CD4-positive, alpha-beta T cell (primary cell): ENCODE data around the gene DDX52. TPM values are rescaled to one million over a fixed set of nuclear protein-coding genes. Genes with fewer than 3 reads are reported as not detected.
A peak's percentile ranks its signal among the peaks of the same experiment; 100 is the strongest.

Source experiments
- ATAC-seq: fragments of 200-7000 bp; cut with Tn5 transposase; one replicate; pipeline ENCODE4 v1.10.0; 2022; ENCODE audit warnings: mild to moderate bottlenecking; ENCODE audit not compliant: poor library complexity
- CTCF ChIA-PET: fragments of 350-600 bp; sonication (Branson Sonifier 250); formaldehyde crosslinking; loops from one replicate; lab custom pipeline; 2021; ENCODE audit warnings: antibody characterized with exemption, inconsistent platforms; lab: Charles Lee
- POLR2A ChIA-PET: fragments of 350-600 bp; sonication (Branson Sonifier 250); formaldehyde crosslinking; loops from one replicate; lab custom pipeline; 2021; ENCODE audit warnings: antibody characterized with exemption, inconsistent platforms; lab: Charles Lee
- DNase-seq, 14 experiments: peaks; one replicate each; pipeline ENCODE4 v3.0.0-alpha.2; 2013 to 2020; ENCODE audit warnings: mixed read lengths in 2 of 14
- H3K27ac ChIP-seq, 2 donors: one replicate each; pipeline versions ENCODE4 v1.5.1 to v1.7.0; 2013; ENCODE audit warnings: low read length in 2 of 2, low read depth in 1 of 2, mild to moderate bottlenecking in 1 of 2
- H3K27me3 ChIP-seq, 2 experiments: 1 replicate in 1 of 2; 2 replicates in 1 of 2; pipeline versions ENCODE4 v1.6.1 to v1.7.0; 2013; ENCODE audit warnings: low read length in 2 of 2, control low read depth in 1 of 2, mild to moderate bottlenecking in 1 of 2, moderate library complexity in 1 of 2; ENCODE audit not compliant: insufficient read depth in 2 of 2, control insufficient read depth in 1 of 2
- H3K36me3 ChIP-seq: one replicate; pipeline ENCODE4 v1.6.1; 2013; ENCODE audit warnings: low read length, control low read depth; ENCODE audit not compliant: insufficient read depth
- H3K4me1 ChIP-seq: one replicate; pipeline ENCODE4 v1.6.1; 2013; ENCODE audit warnings: low read length, control low read depth; ENCODE audit not compliant: insufficient read depth
- H3K4me3 ChIP-seq: one replicate; pipeline ENCODE4 v1.5.1; 2013; ENCODE audit warnings: mild to moderate bottlenecking, low read length, moderate library complexity
- H3K9me3 ChIP-seq, 2 experiments: 1 replicate in 1 of 2; 2 replicates in 1 of 2; pipeline versions ENCODE4 v1.6.1 to v1.7.0; 2013; ENCODE audit warnings: low read length in 2 of 2, mild to moderate bottlenecking in 2 of 2, control low read depth in 1 of 2, moderate library complexity in 1 of 2; ENCODE audit not compliant: control insufficient read depth in 1 of 2, insufficient read depth in 1 of 2
- H3K27ac Mint-ChIP-seq: one replicate; pipeline ENCODE4 v1.8.0; 2020; ENCODE audit warnings: mixed read lengths
- H3K27me3 Mint-ChIP-seq: one replicate; pipeline ENCODE4 v1.8.0; 2021; ENCODE audit warnings: mixed read lengths
- H3K36me3 Mint-ChIP-seq: one replicate; pipeline ENCODE4 v1.8.0; 2021; ENCODE audit warnings: low read depth, mixed read lengths
- H3K4me1 Mint-ChIP-seq: one replicate; pipeline ENCODE4 v1.8.0; 2021; ENCODE audit warnings: low read depth, mixed read lengths
- H3K4me3 Mint-ChIP-seq: one replicate; pipeline ENCODE4 v1.8.0; 2020; ENCODE audit warnings: mild to moderate bottlenecking, mixed read lengths
- H3K9me3 Mint-ChIP-seq: one replicate; pipeline ENCODE4 v1.8.0; 2020; ENCODE audit warnings: mixed read lengths
- intact Hi-C, 2 experiments: fragments of 100-400 bp; cut with DNase I in 1 of 2; cut with micrococcal nuclease in 1 of 2; formaldehyde crosslinking; loops; one replicate each; pipeline versions ENCODE4 v1.15.1 to v1.9.0; 2023 to 2025; cut with DNase I, micrococcal nuclease
- total RNA-seq, 174 experiments: library from RNA in 2 of 174; stranded (reverse) in 2 of 174; gene quantifications; one replicate each; pipeline ENCODE4 v1.2.3 and lab custom pipeline; 2021 to 2026
- TF ChIP-seq, protein P1 (sequence below): fragments of 200-600 bp; IDR thresholded peaks from one replicate; pipeline ENCODE4 v1.8.0; 2022; ENCODE audit warnings: antibody characterized with exemption, mild to moderate bottlenecking

The DDX52 gene
- total RNA-seq, 2 experiments from 2014 or later: 27.4 to 30.1 TPM

GRCh38 chr17:37604556-37604955 is 38.7 kb downstream of the DDX52 start:
- peaks cover 45% of the 10 kb centered on the region for H3K4me1 ChIP-seq
- H3K27ac ChIP-seq: peak overlapping the region; percentile 2 to 62
- ATAC-seq: no peak
- no peaks in the 10 kb centered on the region for H3K9me3 ChIP-seq
- peaks cover 23% of the 10 kb centered on the region for H3K36me3 ChIP-seq
- H3K36me3 Mint-ChIP-seq: peaks cover 70% of the 10 kb centered on the region
- no peaks in the 10 kb centered on the region for H3K9me3 Mint-ChIP-seq
- H3K27me3 ChIP-seq: no peaks in the 10 kb centered on the region
- H3K27me3 Mint-ChIP-seq: no peaks in the 10 kb centered on the region
- intact Hi-C loops: loop anchor here in 1 of 2 experiments (10.0 kb wide), 1 partner anchor 190 kb away; no protein-coding TSS in a partner anchor
- H3K4me3 Mint-ChIP-seq: peak overlapping the region; percentile 99
- TF ChIP-seq, protein P1, sequence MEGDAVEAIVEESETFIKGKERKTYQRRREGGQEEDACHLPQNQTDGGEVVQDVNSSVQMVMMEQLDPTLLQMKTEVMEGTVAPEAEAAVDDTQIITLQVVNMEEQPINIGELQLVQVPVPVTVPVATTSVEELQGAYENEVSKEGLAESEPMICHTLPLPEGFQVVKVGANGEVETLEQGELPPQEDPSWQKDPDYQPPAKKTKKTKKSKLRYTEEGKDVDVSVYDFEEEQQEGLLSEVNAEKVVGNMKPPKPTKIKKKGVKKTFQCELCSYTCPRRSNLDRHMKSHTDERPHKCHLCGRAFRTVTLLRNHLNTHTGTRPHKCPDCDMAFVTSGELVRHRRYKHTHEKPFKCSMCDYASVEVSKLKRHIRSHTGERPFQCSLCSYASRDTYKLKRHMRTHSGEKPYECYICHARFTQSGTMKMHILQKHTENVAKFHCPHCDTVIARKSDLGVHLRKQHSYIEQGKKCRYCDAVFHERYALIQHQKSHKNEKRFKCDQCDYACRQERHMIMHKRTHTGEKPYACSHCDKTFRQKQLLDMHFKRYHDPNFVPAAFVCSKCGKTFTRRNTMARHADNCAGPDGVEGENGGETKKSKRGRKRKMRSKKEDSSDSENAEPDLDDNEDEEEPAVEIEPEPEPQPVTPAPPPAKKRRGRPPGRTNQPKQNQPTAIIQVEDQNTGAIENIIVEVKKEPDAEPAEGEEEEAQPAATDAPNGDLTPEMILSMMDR: no peak
- no peak for DNase-seq
- CTCF ChIA-PET: interaction anchor here (1.2 to 1.5 kb wide), 2 partner anchors 22 to 34 kb away, joined by 3 read pairs; no protein-coding TSS in a partner anchor
- POLR2A ChIA-PET: interaction anchor here (0.5 to 2.0 kb wide), 6 partner anchors 8 to 1059 kb away, joined by 3 to 5 read pairs (median 4); no protein-coding TSS in a partner anchor
- H3K4me1 Mint-ChIP-seq: peaks cover 80% of the 10 kb centered on the region
- H3K4me3 ChIP-seq: no peak overlapping the region
- peak overlapping the region; percentile 93 for H3K27ac Mint-ChIP-seq

GRCh38 chr17:37598145-37598544 is 45.1 kb downstream of the DDX52 start:
- intact Hi-C loops: no loop called here
- ChIA-PET CTCF (interaction anchor here (3.7 kb wide), 1 partner anchor 12 kb away, joined by 19 read pairs; the partner anchor contains the start of gene SYNRG), POLR2A (no interaction called here)
- Histone ChIP-seq H3K4me1 (peaks cover 19% of the 10 kb centered on the region), H3K27ac (no peak overlapping the region), H3K36me3 (peaks cover 72% of the 10 kb centered on the region), H3K27me3 (no peaks in the 10 kb centered on the region), H3K9me3 (no peaks in the 10 kb centered on the region), H3K4me3 (no peak overlapping the region)
- Mint-ChIP-seq H3K27ac (peak overlapping the region; percentile 21), H3K27me3 (no peaks in the 10 kb centered on the region), H3K4me1 (peaks cover 72% of the 10 kb centered on the region), H3K4me3 (no peak overlapping the region), H3K36me3 (peaks cover 84% of the 10 kb centered on the region), H3K9me3 (no peaks in the 10 kb centered on the region)
- TF ChIP-seq, protein P1: no peak
- DNase-seq (no peak), ATAC-seq (no peak)

DNA sequence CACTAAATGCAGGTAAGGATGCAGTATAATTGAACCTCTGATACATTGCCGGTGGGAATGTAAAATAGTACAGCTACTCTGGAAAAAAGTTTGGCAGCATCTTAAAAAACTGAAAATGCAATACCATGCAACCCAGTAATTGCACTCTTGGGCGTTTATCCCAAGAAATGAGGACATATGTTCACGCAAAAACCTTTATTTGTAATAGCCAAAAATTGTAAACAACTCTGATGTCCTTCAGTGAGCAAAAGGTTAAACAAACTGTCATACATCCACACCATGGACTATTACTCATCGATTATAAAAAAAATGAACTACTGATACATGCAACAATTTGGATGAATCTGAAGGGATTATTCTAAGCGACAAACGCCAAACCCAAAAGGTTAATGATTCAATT is 51.0 kb downstream of the DDX52 start:
- Histone ChIP-seq H3K4me1 (peaks cover 14% of the 10 kb centered on the region), H3K4me3 (no peak overlapping the region), H3K9me3 (no peaks in the 10 kb centered on the region), H3K27ac (no peak overlapping the region), H3K36me3 (peaks cover 62% of the 10 kb centered on the region), H3K27me3 (no peaks in the 10 kb centered on the region)
- intact Hi-C loops: no loop called here
- ATAC-seq: no peak
- DNase-seq: no peak
- H3K4me1 Mint-ChIP-seq: peaks cover 77% of the 10 kb centered on the region
- H3K36me3 Mint-ChIP-seq: peaks cover 93% of the 10 kb centered on the region
- H3K27ac Mint-ChIP-seq: no peak overlapping the region
- H3K4me3 Mint-ChIP-seq: no peak overlapping the region
- POLR2A ChIA-PET: interaction anchor here (1.6 kb wide), 1 partner anchor 14 kb away, joined by 4 read pairs; no protein-coding TSS in a partner anchor
- H3K9me3 Mint-ChIP-seq: no peaks in the 10 kb centered on the region
- H3K27me3 Mint-ChIP-seq: no peaks in the 10 kb centered on the region
- CTCF ChIA-PET: interaction anchor here (0.9 to 1.9 kb wide), 3 partner anchors 8 to 18 kb away, joined by 3 to 12 read pairs (median 4); partner anchors contain the start of gene SYNRG
- TF ChIP-seq, protein P1: no peak
